Nephron (organoid): ENCODE data around the gene ACVR1.

Experiments
- H3K27ac Mint-ChIP-seq, 3 experiments: 2 replicates each; pipeline ENCODE4 v1.8.0; 2020; ENCODE audit warnings: mixed read lengths in 3 of 3, mild to moderate bottlenecking in 2 of 3, moderate library complexity in 1 of 3
- H3K27me3 Mint-ChIP-seq: 2 replicates; pipeline ENCODE4 v1.8.0; 2021; ENCODE audit warnings: low read depth, mild to moderate bottlenecking, moderate library complexity, mixed read lengths
- H3K36me3 Mint-ChIP-seq: 2 replicates; pipeline ENCODE4 v1.8.0; 2020; ENCODE audit warnings: low read depth, mixed read lengths
- H3K4me1 Mint-ChIP-seq: 2 replicates; pipeline ENCODE4 v1.8.0; 2020; ENCODE audit warnings: mixed read lengths
- H3K4me3 Mint-ChIP-seq, 3 experiments: 2 replicates each; pipeline ENCODE4 v1.8.0; 2020; ENCODE audit warnings: mild to moderate bottlenecking in 3 of 3, mixed read lengths in 3 of 3, moderate library complexity in 2 of 3
- H3K9me3 Mint-ChIP-seq: 2 replicates; pipeline ENCODE4 v1.8.0; 2020; ENCODE audit warnings: mixed read lengths
- CTCF ChIP-seq, 3 experiments: fragments of 200-600 bp; sonication (generic); IDR thresholded peaks; one replicate each; pipeline ENCODE4 v1.5.0; 2021; ENCODE audit warnings: antibody characterized with exemption in 3 of 3; ENCODE audit not compliant: unreplicated experiment in 3 of 3

The ACVR1 gene

GRCh38 chr2:157853211-157853610 is 22.9 kb downstream of the ACVR1 start:
- H3K4me1 Mint-ChIP-seq, result no peaks in the 10 kb centered on the region
- H3K9me3 Mint-ChIP-seq, result no peaks in the 10 kb centered on the region
- H3K27me3 Mint-ChIP-seq, result no peaks in the 10 kb centered on the region
- peaks cover 26% of the 10 kb centered on the region for H3K36me3 Mint-ChIP-seq
- H3K27ac Mint-ChIP-seq, result no peak overlapping the region
- TF ChIP-seq CTCF (IDR thresholded peaks at IDR 0.05; ENCODE audit: unreplicated experiment in 3 of 3), result no peak
- H3K4me3 Mint-ChIP-seq, result no peak overlapping the region

GRCh38 chr2:157849591-157849990 is 26.5 kb downstream of the ACVR1 start:
- peaks cover 11% of the 10 kb centered on the region for H3K4me1 Mint-ChIP-seq
- H3K27ac Mint-ChIP-seq, result no peak overlapping the region
- peaks cover 29% of the 10 kb centered on the region for H3K36me3 Mint-ChIP-seq
- no peak for TF ChIP-seq CTCF (IDR thresholded peaks at IDR 0.05; ENCODE audit: unreplicated experiment in 3 of 3)
- H3K27me3 Mint-ChIP-seq, result no peaks in the 10 kb centered on the region
- H3K9me3 Mint-ChIP-seq, result no peaks in the 10 kb centered on the region
- H3K4me3 Mint-ChIP-seq, result no peak overlapping the region

DNA sequence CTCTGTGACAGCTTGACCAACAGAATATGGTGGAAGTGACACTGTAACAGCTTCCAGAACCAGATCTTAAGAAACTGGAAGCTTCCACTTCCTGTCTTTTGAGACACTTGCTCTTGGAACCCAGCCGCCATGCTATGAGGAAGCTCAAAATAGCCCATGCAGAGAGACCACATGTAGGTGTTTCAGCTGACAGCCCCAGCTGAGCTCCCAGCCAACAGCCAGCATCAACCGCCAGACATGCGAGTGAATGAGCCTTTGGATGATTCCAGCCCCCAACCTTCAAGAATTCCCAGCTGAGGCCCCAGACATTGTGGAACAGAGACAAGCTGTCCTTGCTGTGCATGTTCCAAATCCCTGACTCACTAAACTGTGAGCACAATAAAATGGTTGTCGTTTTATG is 27.9 kb downstream of the ACVR1 start:
- peaks cover 23% of the 10 kb centered on the region for H3K4me1 Mint-ChIP-seq
- no peaks in the 10 kb centered on the region for H3K9me3 Mint-ChIP-seq
- peaks cover 29% of the 10 kb centered on the region for H3K36me3 Mint-ChIP-seq
- H3K27me3 Mint-ChIP-seq, result no peaks in the 10 kb centered on the region
- no peak for TF ChIP-seq CTCF (IDR thresholded peaks at IDR 0.05; ENCODE audit: unreplicated experiment in 3 of 3)
- H3K4me3 Mint-ChIP-seq, result no peak overlapping the region
- no peak overlapping the region for H3K27ac Mint-ChIP-seq

DNA sequence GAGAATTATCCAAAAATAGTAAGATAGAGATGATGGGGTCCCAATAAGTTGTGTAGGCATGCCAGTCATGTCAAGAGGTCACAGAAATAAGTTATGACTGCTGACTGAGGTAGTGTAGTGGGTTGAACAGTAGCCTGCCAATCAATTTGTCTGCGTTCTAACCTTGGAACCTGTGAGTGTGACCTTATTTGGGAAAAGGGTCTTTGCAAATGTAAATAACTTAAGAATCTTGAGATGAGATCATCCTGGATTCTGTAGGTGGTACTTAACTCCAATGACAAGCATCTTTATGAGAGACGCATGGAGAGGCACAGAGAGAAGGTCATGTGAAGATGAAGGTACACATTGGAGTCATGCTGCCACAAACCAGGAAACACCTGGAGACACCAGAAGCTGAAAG is 31.0 kb downstream of the ACVR1 start:
- no peak overlapping the region for H3K27ac Mint-ChIP-seq
- no peak overlapping the region for H3K4me3 Mint-ChIP-seq
- peaks cover 50% of the 10 kb centered on the region for H3K4me1 Mint-ChIP-seq
- no peaks in the 10 kb centered on the region for H3K27me3 Mint-ChIP-seq
- no peak for TF ChIP-seq CTCF (IDR thresholded peaks at IDR 0.05; ENCODE audit: unreplicated experiment in 3 of 3)
- H3K9me3 Mint-ChIP-seq, result no peaks in the 10 kb centered on the region
- H3K36me3 Mint-ChIP-seq, result peaks cover 25% of the 10 kb centered on the region

DNA sequence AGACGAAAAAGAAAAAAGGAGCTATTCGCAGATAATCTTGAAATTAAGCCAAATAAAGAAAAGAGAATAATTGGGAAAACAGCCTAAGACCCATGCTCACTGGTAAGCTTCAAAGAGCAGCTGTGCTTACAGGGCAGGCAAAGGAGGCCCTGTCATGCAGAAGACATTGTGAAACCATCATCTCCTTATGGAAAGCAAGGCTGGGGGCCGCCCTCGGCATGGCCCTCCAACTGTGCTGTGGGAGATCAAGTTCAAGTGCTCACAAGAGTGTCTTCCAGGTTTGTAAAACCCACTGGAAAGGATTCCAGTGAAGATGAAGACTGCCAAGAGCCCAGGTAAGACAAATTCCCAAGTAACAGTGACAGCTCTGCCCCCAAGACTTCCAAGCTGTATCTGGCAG is 32.2 kb downstream of the ACVR1 start:
- TF ChIP-seq CTCF (IDR thresholded peaks at IDR 0.05; ENCODE audit: unreplicated experiment in 3 of 3), result no peak
- H3K4me3 Mint-ChIP-seq, result no peak overlapping the region
- H3K27ac Mint-ChIP-seq, result peak overlapping the region; percentile 48 to 77 (median 67)
- no peaks in the 10 kb centered on the region for H3K9me3 Mint-ChIP-seq
- no peaks in the 10 kb centered on the region for H3K27me3 Mint-ChIP-seq
- peaks cover 20% of the 10 kb centered on the region for H3K36me3 Mint-ChIP-seq
- peaks cover 62% of the 10 kb centered on the region for H3K4me1 Mint-ChIP-seq

- Mint-ChIP-seq H3K4me1 (peaks cover 70% of the 10 kb centered on the region), H3K4me3 (no peak overlapping the region), H3K27me3 (no peaks in the 10 kb centered on the region), H3K9me3 (no peaks in the 10 kb centered on the region), H3K36me3 (peaks cover 18% of the 10 kb centered on the region), H3K27ac (peak overlapping the region; percentile 48 to 77 (median 67))
- TF ChIP-seq CTCF (IDR thresholded peaks at IDR 0.05; ENCODE audit: unreplicated experiment in 3 of 3), result no peak
Measured at GRCh38 chr2:157843081-157843480, 33.0 kb downstream of the ACVR1 start.
